GM06990 (cell line): ENCODE data around the gene FERMT3.

Source experiments
- DNase-seq: peaks from one replicate; pipeline ENCODE4 v3.0.0-alpha.2; 2011; ENCODE audit not compliant: insufficient read length; ENCODE audit errors: extremely low read depth
- H3K27me3 ChIP-seq: replicated peaks from 2 replicates; pipeline ENCODE4 v1.6.0; 2011; ENCODE audit warnings: low read length; ENCODE audit not compliant: control insufficient read depth, insufficient read depth
- H3K36me3 ChIP-seq: 2 replicates; pipeline ENCODE4 v1.5.1; 2011; ENCODE audit warnings: low read length; ENCODE audit not compliant: control insufficient read depth, insufficient read depth
- H3K4me3 ChIP-seq: replicated peaks from 2 replicates; pipeline ENCODE4 v1.5.1; 2011; ENCODE audit warnings: low read depth, mild to moderate bottlenecking, control low read depth, low read length
- CTCF ChIP-seq: IDR thresholded peaks from 2 replicates; pipeline ENCODE4 v1.5.1; 2011; ENCODE audit warnings: low read length, control low read depth, mild to moderate bottlenecking, inconsistent platforms; ENCODE audit not compliant: insufficient read depth, poor library complexity, severe bottlenecking

Gene FERMT3

GRCh38 chr11:64185175-64185692 lies 21.3 kb upstream of the FERMT3 start:
- no peak for DNase-seq
- H3K36me3 ChIP-seq = peaks cover 2% of the 10 kb centered on the region; the same call in 1 of the 2 replicates
- H3K27me3 ChIP-seq = no peaks in the 10 kb centered on the region
- no peak for TF ChIP-seq CTCF
- peak overlapping the region; percentile 75 for H3K4me3 ChIP-seq

- Histone ChIP-seq H3K36me3 (peaks cover 2% of the 10 kb centered on the region; the same call in 1 of the 2 replicates), H3K27me3 (no peaks in the 10 kb centered on the region), H3K4me3 (peak within 1 kb of the TSS; percentile 75)
- DNase-seq = peak; percentile 98
- peak; percentile 42 for TF ChIP-seq CTCF
Measured at GRCh38 chr11:64185693-64186491, 20.6 kb upstream of the FERMT3 start, which contains the start of gene STIP1. Gene STIP1, plus strand, starts transcription at chr11:64186171. Its CDS starts 91 bp downstream, at chr11:64186262.

- no peak for DNase-seq
- Histone ChIP-seq H3K27me3 (no peaks in the 10 kb centered on the region), H3K36me3 (peaks cover 2% of the 10 kb centered on the region; the same call in 1 of the 2 replicates), H3K4me3 (no peak overlapping the region)
- no peak for TF ChIP-seq CTCF
Measured at GRCh38 chr11:64186492-64187165, 19.9 kb upstream of the FERMT3 start.

GRCh38 chr11:64192434-64192833 lies 14.1 kb upstream of the FERMT3 start:
- no peak for TF ChIP-seq CTCF
- peaks cover 28% of the 10 kb centered on the region for H3K36me3 ChIP-seq
- H3K27me3 ChIP-seq = no peaks in the 10 kb centered on the region
- no peak overlapping the region for H3K4me3 ChIP-seq
- no peak for DNase-seq

GRCh38 chr11:64196626-64197025 lies 9.9 kb upstream of the FERMT3 start:
- no peaks in the 10 kb centered on the region for H3K27me3 ChIP-seq
- TF ChIP-seq CTCF = no peak
- DNase-seq = no peak
- H3K4me3 ChIP-seq = no peak overlapping the region
- peaks cover 38% of the 10 kb centered on the region for H3K36me3 ChIP-seq
